Suprapubic skin (tissue), 4 donors: ENCODE measurements around the gene E2F1.

Experiments used
- EP300 ChIP-seq: sonication (generic); formaldehyde crosslinking; IDR thresholded peaks from one replicate; pipeline ENCODE4 v1.6.1; 2017; ENCODE audit warnings: antibody characterized with exemption
- POLR2A ChIP-seq, 2 donors: fragments of 450-650 bp; IDR thresholded peaks; one replicate each; pipeline ENCODE4 v1.6.1; 2017; ENCODE audit warnings: antibody characterized with exemption in 2 of 2, mild to moderate bottlenecking in 2 of 2, moderate library complexity in 2 of 2
- POLR2AphosphoS5 ChIP-seq, 3 donors: sonication (generic); formaldehyde crosslinking; IDR thresholded peaks; one replicate each; pipeline ENCODE4 v1.6.1; 2017; ENCODE audit warnings: antibody characterized with exemption in 3 of 3
- TF ChIP-seq, protein P1 (sequence below), 2 donors: fragments of 200-600 bp in 1 of 2; fragments of 450-650 bp in 1 of 2; sonication (generic) in 1 of 2; IDR thresholded peaks; one replicate each; pipeline ENCODE4 v1.5.1; 2016 to 2019; ENCODE audit warnings: antibody characterized with exemption in 2 of 2, mild to moderate bottlenecking in 1 of 2, moderate library complexity in 1 of 2

DNA sequence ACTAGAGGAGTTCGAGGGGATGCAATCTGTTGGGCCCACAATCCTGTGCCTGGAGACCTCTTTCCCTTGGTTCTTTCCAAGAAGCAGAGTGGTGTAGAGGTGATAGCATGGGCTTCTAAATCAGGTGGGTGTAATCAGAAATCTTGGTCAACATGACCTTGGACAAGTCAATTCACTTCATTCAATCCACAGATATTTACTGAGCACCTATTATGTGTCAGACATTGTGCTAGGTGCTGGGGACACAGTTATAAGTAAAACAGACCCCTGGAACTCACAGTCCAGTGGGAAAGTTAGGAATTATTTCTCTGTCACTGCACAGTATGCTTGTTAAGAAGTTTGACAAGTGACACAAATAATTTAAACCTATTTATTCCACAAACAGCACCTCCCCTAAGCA, 3.3 kb upstream of the E2F1 start:
- TF ChIP-seq POLR2AphosphoS5 (IDR thresholded peaks at IDR 0.05) (no peak), POLR2A (IDR thresholded peaks at IDR 0.05) (no peak), EP300 (no peak)
- TF ChIP-seq, protein P1, sequence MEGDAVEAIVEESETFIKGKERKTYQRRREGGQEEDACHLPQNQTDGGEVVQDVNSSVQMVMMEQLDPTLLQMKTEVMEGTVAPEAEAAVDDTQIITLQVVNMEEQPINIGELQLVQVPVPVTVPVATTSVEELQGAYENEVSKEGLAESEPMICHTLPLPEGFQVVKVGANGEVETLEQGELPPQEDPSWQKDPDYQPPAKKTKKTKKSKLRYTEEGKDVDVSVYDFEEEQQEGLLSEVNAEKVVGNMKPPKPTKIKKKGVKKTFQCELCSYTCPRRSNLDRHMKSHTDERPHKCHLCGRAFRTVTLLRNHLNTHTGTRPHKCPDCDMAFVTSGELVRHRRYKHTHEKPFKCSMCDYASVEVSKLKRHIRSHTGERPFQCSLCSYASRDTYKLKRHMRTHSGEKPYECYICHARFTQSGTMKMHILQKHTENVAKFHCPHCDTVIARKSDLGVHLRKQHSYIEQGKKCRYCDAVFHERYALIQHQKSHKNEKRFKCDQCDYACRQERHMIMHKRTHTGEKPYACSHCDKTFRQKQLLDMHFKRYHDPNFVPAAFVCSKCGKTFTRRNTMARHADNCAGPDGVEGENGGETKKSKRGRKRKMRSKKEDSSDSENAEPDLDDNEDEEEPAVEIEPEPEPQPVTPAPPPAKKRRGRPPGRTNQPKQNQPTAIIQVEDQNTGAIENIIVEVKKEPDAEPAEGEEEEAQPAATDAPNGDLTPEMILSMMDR (IDR thresholded peaks at IDR 0.05): no peak
